DOHH2 (cell line): Measurements from ENCODE around the gene EVC2.

Experiments
- EZH2phosphoT487 ChIP-seq: fragments of 200-600 bp; sonication (generic); IDR thresholded peaks from 2 replicates; pipeline ENCODE4 v1.6.1; 2017; ENCODE audit warnings: borderline replicate concordance, mild to moderate bottlenecking, antibody characterized with exemption, low read length, moderate library complexity, mixed read lengths
- TF ChIP-seq, protein P1 (sequence below): fragments of 200-600 bp; sonication (generic); IDR thresholded peaks from one replicate; pipeline ENCODE4 v1.5.1; 2014; ENCODE audit warnings: antibody characterized with exemption, mild to moderate bottlenecking, low read depth, low read length; ENCODE audit not compliant: poor library complexity, severe bottlenecking

DNA sequence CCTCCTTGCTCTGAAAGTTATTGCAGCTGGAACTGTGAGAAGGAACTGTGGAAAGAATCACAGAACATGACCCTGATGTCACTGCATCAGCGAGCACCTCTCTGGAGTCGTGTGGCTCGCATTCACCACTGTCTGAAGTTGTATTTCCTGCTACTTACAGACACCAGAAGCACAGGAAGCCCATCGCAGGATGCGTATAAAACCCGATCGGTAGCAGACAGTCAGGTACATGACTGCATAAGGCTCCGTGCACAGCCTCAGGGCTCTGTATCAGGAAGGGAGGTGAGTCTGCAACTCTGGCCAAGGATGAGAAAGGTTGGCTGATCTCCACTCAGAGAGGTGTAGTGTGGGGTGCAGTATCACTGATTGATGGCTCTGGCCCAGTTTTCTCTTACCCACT, 134.4 kb downstream of the EVC2 start:
- TF ChIP-seq, protein P1, sequence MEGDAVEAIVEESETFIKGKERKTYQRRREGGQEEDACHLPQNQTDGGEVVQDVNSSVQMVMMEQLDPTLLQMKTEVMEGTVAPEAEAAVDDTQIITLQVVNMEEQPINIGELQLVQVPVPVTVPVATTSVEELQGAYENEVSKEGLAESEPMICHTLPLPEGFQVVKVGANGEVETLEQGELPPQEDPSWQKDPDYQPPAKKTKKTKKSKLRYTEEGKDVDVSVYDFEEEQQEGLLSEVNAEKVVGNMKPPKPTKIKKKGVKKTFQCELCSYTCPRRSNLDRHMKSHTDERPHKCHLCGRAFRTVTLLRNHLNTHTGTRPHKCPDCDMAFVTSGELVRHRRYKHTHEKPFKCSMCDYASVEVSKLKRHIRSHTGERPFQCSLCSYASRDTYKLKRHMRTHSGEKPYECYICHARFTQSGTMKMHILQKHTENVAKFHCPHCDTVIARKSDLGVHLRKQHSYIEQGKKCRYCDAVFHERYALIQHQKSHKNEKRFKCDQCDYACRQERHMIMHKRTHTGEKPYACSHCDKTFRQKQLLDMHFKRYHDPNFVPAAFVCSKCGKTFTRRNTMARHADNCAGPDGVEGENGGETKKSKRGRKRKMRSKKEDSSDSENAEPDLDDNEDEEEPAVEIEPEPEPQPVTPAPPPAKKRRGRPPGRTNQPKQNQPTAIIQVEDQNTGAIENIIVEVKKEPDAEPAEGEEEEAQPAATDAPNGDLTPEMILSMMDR: no peak
- no peak for TF ChIP-seq EZH2phosphoT487
